NCI-H82 (cell line): Measurements from ENCODE around the gene TCF20.
A peak's percentile ranks its signal among the peaks of the same experiment; 100 is the strongest.

Source experiments
- DNase-seq: peaks from one replicate; lab custom pipeline; 2025; lab: John Stamatoyannopoulos, UW

TCF20 gene

DNA sequence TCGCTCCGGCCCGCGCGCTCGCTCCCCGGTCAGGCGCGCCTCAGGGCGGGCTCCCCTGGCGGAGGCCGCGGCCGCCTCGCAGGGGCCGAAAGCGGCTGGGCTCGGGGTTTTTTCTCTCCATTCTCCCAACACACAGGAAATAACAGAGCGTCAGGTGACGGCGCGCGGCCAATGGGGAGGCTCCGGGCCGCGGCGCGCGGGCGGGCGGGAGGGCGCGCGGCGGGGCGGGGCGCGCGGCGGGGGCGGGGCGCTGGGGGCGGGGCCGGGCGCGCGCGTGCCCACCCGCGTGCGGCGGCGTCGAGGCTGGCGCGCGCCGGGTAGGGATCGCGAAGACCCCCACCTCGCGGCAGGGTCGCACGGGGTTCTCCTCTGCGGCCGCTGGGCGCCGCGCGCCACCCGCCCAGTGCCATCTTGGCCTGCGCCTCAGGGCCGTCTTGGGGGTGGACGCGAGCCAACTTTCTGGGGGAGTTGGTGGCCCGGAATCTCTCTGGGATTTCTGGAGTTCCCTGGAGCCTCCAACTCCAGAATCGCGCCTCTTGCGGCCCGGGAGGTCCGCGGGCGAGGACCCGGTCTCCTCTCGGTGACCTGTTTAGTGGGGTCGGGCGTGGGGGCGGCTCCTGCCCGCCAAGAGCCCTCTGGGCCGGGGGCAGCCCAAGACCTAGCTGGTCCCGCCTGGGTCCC, at the start of gene TCF20:
Gene TCF20 (minus strand): TSS at position 144 of the 681 bp plus-strand sequence. CDS start 55,348 bp downstream, outside the sequence.
- peak; percentile 81 for DNase-seq

DNA sequence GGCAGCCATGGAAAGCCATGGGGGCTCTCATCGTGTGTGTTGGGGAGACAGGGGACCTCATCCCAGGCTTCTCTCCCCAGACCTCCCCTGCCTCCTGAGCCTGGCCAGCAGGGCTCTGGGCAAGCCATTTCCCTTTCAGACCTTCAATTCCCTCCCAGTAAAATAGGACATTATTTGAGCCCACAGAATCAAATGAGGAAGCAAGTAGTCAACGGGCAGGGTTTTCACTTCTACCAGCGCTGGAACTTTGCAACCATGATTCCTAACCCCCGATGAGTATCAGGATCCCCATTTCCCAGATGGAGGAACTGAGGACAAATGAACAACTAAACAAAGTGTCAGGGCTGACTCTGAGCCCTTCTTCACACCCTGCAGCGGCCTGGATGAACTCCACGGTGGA, 48.9 kb upstream of the TCF20 start:
- no peak for DNase-seq

DNA sequence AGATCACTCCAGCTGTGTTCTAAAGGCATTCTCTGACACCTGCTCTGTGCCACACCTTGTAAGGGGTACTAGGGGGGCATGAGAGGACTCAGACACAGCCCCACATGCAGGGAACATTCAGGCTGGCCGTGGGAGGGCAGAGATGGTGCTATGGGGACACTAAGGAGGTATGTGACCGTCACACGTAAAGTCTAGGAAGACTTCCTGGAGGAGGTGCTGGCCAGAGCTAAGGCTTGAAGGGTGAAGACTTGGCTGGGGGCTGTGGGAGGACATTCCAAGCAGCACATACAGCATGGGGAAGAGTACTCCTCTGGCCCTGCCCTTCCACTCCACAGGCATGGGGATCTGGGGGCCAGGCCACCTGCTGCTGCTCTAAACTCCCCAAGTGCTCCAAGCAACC, 48.5 kb upstream of the TCF20 start:
- DNase-seq = no peak

DNA sequence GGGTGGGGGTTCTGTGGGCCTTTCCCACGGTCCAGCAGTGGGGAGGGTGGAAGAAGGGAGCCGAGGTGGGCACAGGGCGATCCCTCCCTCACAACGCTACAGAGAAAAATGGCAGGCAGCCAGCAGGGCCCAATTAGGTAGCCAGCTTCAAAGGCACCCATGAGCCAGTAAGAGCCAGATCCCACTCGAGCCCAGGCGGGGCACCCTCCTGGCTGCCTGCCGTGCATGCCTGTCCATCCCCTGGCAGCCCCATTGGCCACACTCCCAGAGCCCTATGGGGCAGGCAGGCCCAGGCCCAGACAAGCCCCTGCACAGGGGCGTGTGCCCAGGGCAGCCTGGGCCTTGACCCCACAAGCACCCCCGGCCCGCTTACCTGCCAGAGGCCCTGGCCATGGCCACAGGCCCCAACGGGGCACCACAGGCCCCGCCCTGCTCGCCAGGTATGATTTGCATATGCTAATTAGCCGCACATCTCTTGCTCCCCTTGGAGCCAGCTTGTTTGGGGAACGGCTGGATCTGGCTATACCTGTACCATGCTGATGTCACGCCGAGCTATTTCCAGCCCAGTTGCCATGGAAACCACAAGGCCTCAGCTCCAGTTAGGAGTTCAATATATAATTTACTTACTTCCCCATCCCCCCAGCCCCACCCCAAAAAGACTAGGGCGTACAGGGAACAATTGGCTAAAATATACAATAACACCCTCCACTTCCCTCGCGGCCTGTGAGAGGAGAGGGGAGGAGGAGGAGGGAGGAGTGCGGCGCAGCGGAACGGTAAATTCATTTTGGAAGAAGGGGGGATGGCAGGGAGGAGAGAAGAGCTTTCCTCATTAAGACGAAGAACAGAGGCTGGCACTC, 47.5 kb upstream of the TCF20 start:
- no peak for DNase-seq

DNA sequence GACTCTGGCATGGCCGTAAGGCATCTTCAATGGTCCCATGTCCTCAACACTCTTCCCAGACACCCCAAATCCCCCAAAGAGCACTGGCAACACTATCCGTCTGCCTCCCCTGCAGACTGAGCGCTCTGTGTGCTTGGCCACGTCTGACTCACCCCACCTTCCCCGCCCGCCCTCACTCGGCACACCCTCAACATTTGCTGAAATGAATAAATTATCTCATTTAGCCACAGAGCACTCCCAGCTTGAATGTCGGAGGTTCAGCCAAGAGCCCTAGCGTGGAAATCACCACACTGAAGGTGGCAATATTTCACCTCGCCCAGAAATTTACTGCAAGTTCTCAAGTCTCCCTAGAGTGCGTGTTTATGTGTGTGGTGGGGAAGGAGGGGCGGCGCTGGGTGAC, 46.6 kb upstream of the TCF20 start:
- DNase-seq = no peak

DNA sequence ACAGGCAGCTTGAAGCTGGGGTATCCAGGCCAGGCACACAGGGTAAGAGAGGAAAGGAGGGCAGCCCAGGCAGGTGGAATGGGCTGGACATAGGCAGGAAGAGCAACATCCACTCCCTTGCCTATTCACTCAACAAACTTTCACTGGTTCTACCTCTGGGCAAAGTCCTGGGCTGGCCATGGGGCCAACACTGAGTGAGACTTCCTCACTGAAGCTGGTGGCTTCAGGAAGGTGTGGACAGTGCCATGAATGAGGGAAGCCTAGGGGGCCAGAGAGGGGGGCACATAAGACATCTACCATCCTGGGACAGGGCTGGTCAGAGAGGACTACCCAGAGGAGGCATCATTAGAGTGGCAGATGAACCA, 44.9 kb upstream of the TCF20 start:
- no peak for DNase-seq

DNA sequence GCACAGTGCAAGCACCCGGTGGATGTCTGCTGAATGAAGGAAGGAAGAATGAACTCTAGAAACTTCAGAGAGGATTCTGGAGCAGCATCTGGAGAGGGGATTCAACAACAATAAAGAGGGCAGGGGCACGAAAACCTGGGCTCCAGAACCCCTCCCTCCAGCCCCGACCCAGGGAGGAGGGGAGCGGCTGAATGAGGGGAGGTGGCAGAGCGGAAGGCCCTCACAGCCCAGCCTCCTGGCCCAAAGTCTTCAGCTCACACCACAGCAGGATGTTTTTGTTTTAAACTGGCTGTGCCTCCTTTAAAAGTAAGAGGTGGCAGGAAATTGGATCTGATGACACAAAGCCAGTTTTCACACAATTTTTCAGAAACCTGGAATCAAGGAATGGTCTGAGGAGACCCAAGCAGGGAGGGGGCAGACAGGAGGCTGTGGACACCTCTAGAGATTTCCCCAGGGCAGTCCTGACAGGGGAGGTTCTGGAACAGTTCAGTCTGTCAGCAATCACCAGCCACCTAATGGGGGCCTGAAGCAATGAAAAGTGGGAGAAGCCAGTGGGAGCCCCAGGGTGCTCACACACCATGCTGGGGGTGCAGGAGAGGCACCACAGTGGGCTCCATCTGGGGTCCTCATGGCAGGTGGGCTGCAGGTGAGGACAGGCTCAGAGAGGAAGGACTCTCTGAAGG, 44.4 kb upstream of the TCF20 start:
- no peak for DNase-seq

DNA sequence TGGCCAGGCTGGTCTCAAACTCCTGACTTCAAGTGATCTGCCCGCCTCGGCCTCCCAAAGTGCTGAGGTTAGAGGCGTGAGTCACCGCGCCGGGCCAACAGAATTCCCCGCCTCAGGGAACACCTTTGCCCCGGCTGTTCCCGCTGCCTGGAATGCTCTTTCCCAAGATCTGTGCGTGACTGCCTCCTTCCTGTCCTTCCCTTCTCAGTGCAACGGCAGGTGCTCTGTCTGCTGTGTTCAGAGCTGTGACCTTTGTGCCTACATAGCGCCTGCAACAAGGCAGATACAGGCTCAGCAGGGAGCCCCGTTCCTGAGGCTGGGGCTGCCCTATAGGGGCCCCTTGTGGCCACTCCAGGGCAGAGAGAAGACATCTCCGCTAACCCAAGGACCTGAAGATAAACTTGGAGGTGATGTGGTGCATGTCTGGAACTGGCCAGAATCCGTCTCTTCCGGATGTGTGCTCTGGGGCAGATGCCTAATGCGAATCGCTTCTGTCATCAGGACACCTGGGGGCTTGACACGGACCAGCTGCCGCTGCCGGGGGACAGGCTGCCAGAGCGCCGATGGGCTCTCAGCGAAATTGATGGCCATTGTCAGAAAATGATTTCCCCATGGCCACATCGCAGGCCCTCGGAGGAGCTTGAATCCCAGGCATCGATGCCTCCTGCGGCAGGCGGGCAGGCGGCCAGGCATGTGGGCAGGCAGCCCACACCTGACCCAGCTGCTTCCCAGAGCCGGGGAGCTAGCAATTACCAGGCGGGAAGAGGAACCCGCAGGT, 43.5 kb upstream of the TCF20 start:
- DNase-seq = peak; percentile 44

DNA sequence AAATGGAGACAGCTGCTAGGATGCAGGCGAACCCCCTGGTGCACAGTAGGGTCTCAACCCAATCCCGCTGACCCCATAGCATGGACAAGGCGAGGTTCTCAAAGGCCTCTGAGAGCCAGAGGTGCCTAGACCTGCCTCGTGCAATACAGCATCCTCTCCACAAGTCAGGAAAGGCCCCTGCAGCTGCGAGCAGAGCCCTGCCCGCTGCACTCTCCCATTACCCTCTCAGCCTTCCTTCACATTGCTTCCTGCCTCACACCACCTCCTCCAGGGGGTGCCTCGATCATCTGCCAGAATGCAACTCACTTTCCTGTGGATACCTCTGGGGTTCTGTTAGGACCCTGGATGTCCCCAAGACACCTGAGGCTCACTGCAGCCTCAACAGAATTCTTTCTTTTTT, 42.8 kb upstream of the TCF20 start:
- DNase-seq = no peak

DNA sequence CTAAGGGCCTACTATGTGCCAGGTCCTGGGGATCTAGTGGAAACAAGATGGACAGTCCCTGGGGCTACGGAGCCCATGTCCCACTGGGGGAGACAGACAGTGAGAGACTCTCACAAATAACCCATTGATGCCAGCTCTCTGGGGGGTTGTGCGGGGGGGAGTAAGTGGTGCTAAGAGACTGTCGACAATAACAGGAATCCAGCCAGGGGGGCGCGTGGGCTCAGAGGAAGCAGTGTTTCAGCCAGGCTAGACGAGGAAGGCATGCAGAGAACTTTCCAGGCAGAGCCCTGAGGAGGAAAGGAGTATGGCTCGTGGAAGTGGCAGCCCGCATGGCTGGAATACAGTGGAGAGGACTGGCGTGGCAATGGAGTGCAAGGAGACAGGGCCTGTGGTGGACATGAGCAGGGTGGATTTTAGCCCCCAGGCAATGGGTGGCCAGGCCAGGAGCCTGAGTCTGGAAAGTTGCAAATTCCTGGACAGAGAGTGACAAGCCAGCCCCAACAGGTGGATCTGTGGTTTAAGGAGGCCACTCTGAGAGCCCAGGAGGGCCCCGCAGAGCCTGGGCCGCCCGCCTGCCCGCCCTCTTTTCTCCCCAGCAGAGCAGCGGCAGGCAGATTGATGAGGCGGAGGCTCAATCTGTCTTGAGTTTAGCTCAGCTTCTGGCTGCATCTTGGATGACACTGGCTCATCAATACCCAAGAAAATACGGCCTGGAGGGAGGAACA, 40.0 kb upstream of the TCF20 start:
- DNase-seq = peak; percentile 51

DNA sequence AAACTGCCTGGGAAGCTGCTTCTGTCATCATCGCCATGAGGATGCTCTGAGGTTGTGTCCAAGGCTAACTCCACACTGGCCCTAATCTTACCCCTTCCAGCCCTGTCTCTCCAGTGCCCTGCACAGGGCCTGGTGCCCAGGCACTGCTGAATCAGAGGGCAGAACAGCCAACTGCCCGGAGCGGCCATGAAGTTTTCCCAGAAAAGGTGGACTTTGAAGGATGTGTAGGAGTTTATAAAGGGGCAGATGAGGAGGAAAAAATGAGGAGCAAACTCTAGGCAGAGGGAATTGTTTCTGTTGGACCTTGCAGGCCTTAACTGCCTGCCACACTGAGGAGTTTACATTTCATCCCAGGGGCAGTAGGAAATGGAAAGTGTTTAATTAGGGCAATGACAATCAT, 39.4 kb upstream of the TCF20 start:
- no peak for DNase-seq

DNA sequence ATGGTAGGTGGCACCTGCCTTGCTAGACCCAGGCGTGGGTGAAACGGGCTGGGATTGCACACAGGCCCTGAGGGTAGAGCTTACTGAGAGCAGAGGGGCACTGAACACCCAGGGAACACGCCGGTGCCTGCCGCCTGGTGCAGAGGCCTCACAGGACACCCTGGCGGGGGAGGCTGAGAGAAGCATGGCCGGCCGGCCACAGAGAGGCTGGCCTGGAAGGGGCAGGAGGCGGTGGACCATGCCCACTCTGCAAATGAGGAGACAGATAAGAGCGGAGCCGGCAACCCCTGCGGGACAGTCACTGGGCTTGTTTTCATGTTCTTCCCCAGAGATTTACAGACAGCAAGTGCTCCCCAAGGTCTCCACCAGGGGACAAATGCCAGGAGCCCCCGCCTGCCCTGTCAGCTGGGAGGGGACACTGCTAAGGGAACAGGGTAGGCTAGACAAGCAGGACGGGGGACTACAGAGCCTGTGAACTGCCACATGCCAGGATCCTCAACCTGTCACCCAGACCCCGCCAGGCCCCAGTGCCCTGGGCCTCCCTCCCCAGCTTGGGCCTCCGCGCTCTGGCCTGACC, 38.5 kb upstream of the TCF20 start:
- no peak for DNase-seq

DNA sequence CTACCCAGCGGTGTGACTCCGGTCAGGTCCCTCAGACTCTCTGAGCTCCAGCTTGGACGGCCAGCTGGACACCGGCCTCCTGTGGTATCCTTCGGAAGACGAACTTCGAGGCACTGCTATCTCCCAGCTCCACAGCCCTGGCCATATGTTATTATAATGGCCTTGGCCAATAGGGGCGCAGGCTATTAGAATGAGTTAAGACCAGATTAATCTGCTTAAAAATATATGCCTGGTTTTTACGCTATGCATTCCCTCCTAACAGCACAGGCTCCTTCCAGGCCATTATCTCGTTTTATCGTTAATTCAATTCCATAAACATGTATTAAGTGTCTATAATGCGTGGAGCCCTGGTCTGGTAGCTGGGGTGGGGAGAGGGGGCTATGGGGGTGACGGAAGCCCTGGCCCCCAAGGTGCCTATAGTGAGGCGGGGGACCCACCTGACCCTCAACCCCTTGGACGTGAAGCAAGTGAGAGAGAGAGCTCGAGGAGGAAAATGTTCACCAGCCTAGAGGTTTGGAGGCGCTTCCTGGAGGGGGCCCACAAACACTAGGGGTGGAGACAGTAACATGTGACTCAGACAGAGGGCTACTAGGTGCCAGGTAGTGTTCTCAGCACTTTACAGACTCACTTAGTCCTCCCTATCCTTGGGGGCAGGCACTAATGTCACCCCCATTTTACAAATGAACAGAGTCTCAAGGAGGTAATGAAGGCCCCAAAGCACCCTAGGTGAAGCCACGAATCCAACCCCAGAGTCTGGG, 37.5 kb upstream of the TCF20 start:
- peak; percentile 88 for DNase-seq

DNA sequence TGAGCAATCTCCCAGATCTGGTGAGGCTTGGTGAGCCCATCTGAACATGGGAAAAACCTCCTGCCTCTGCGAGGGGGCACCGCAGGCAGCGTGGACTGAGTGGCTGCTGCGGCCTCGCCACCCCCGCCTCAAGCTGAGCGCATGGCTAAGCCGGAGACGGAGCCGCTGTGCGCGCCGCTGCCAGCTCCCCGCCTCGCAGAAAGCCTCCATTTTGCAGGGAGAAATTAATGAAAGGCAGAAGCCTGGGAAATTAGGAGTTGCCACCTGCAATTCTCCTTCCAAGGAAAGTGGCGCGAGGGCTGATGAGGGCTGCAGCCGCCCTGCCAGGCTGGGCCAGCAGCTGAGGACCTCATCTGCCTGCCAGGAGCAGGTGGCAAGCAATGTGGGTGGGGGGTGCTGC, 35.6 kb upstream of the TCF20 start:
- no peak for DNase-seq

DNA sequence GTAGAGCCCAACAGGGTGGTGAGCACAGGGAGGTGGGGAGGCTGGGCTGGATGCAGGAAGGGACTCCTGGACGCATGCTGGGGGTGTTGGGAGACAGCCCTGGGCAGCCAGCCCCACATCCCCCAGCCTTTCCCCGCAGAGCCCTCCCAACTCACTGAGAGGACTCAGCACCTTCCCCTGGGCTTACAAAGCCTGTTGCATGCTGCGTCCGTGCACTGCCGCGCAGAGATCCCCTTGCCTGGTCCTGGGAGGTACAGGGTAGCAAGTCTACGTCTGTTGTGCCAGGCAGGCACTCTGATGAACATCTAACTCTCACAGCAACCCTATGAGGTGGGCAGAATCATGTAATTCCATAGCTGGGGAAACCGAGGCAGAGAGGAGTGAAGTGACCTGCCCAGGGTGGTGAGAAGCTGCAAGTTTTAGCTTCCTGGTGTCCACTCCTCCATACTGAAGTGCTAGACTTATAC, 33.9 kb upstream of the TCF20 start:
- peak; percentile 87 for DNase-seq

DNA sequence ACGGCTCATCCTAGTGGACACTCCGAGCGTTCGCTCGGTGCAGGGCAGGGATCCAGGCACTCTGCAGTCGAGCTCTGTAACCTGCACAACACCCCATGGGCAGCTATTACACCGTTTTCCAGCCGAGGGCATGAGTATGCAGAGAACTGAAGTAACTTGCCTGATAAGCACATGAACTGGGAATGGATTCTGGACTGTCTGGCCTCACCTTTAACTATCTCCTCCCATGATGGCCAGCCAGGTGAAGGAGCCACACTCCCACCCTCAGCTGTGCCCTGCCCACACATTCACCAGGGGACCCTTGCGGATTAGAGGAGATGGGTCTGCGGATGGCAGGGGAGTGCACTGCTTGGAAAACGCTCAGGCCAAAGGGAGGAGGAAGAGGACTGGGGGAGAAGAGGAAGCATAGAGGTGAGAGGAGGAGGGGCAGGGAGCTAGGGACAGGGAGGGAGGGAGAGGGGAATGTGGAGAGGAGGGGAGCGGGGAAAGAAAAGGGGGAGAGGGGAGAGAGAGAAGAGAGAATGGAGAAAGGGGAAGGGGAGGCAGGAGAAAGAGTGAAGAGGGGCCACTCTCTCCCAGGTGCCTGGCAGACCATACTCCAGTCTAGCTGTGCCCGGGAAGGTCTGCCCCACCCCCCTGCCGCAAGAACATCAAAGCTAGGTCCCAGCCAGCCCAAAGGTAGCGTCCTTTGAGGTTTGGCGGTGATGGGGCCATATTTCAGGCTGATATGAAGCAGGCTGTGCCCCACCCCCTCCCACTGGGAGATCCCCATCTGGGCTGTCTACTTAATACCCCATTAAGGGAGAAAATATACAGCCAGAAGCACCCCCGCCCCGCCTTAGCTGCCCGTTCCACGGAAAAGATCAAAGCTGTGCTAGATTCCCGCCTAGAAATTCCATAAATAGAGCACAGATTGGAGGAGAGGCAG, 33.2 kb upstream of the TCF20 start:
- peak; percentile 87 for DNase-seq

DNA sequence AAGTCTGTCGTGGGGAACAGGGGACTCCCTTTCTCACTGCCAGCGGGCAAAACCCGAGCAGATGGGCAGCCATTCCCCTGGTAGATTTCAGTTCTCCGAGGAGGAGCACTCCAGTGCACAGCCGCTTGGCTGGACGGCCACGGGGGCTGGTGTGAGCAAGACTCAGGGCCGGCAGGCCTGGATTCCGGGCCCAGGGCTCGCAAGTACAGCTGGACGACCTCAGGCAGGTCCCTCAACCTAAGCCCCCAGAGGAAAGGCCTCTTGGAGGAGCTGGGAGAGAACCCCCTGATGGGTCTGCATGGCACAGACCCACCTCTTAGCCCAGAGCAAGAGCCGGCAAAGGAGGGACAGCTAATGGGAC, 31.3 kb upstream of the TCF20 start:
- no peak for DNase-seq

DNA sequence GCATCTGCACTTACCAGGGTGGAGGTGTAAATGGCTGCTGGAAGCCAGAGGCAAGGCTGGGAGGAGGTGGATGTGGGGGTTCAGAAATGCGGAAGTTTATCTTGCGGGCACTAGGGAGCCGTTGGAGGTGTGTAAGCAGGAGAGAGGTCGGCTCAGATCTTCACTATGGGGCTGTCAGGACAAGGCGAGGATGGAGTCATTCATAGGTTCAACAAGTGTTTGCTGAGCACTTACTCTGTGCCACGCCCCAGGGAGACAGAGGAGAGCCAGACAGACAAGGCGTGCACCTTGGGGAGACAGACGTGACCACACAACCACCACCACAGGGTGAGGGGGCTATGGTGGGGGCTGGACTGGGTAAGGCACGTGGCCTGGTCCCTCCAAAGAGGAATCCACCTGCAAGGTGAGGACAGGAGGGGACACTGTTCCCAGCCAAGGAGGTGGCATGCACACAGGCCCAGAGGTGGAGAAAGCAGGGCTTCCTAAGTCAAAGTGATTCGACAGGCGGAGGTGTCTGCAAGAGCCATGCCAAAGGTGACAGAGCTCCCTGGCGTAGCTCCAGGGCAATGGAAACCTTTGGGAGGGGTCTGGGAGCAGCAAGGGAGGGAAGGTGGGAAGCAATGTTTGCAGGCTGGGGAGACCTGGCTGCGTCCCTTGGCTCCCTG, 30.8 kb upstream of the TCF20 start:
- no peak for DNase-seq
